Measurements from ENCODE around the gene TSEN15.

- no peak for TF ChIP-seq CTCF (IDR thresholded peaks at IDR 0.05)
- TF ChIP-seq POLR2A (IDR thresholded peaks at IDR 0.05) = no peak
These were observed 22.5 kb upstream of the TSEN15 start for GRCh38 chr1:184028854-184029623.

All from body of pancreas (tissue), 4 donors.